GM23248 (cell line): ENCODE data around the gene EFHC1. TPM values are rescaled to one million over a fixed set of nuclear protein-coding genes. Genes with fewer than 3 reads are reported as not detected.

Source experiments
- DNase-seq: peaks from one replicate; pipeline ENCODE4 v3.0.0-alpha.2; 2015
- H2AFZ ChIP-seq: fragments of 200-600 bp; sonication (generic); 2 replicates; pipeline ENCODE4 v1.6.1; 2016; ENCODE audit warnings: antibody characterized with exemption
- H3F3A ChIP-seq: fragments of 200-600 bp; sonication (generic); 2 replicates; pipeline ENCODE4 v1.6.1; 2016; ENCODE audit warnings: mild to moderate bottlenecking, antibody characterized with exemption, mixed run types; ENCODE audit not compliant: insufficient read depth
- H3K27ac ChIP-seq: fragments of 200-600 bp; sonication (generic); 2 replicates; pipeline ENCODE4 v1.5.1; 2016; ENCODE audit warnings: mild to moderate bottlenecking
- H3K27me3 ChIP-seq: fragments of 200-600 bp; sonication (generic); replicated peaks from 2 replicates; pipeline ENCODE4 v1.6.1; 2016; ENCODE audit warnings: mild to moderate bottlenecking; ENCODE audit not compliant: insufficient read depth
- H3K36me3 ChIP-seq: fragments of 200-600 bp; sonication (generic); 2 replicates; pipeline ENCODE4 v1.6.1; 2016; ENCODE audit warnings: low read depth, mild to moderate bottlenecking
- H3K4me1 ChIP-seq: fragments of 200-600 bp; sonication (generic); 2 replicates; pipeline ENCODE4 v1.6.1; 2016; ENCODE audit warnings: mild to moderate bottlenecking; ENCODE audit not compliant: insufficient read depth
- H3K4me2 ChIP-seq: fragments of 200-600 bp; sonication (generic); one replicate; pipeline ENCODE4 v1.6.1; 2016; ENCODE audit warnings: mild to moderate bottlenecking; ENCODE audit not compliant: unreplicated experiment
- H3K4me3 ChIP-seq: fragments of 200-600 bp; sonication (generic); 2 replicates; pipeline ENCODE4 v1.5.1; 2016; ENCODE audit warnings: mild to moderate bottlenecking
- H3K79me2 ChIP-seq: fragments of 200-600 bp; sonication (generic); 2 replicates; pipeline ENCODE4 v1.6.1; 2016; ENCODE audit warnings: mild to moderate bottlenecking; ENCODE audit not compliant: insufficient read depth
- H3K9ac ChIP-seq: fragments of 200-600 bp; sonication (generic); 2 replicates; pipeline ENCODE4 v1.6.1; 2016; ENCODE audit warnings: mild to moderate bottlenecking
- H3K9me2 ChIP-seq: fragments of 200-600 bp; sonication (generic); 2 replicates; pipeline ENCODE4 v1.6.1; 2016; ENCODE audit warnings: mixed run types, mild to moderate bottlenecking, moderate library complexity; ENCODE audit not compliant: insufficient read depth
- H3K9me3 ChIP-seq: fragments of 200-600 bp; sonication (generic); one replicate; pipeline ENCODE4 v1.6.1; 2017; ENCODE audit warnings: low read depth
- H4K20me1 ChIP-seq: fragments of 200-600 bp; sonication (generic); 2 replicates; pipeline ENCODE4 v1.6.0; 2016; ENCODE audit not compliant: insufficient read depth
- EZH2 ChIP-seq: fragments of 200-600 bp; sonication (generic); IDR thresholded peaks from 2 replicates; pipeline ENCODE4 v1.6.1; 2018; ENCODE audit warnings: antibody characterized with exemption, mild to moderate bottlenecking; ENCODE audit not compliant: insufficient read depth, poor library complexity, severe bottlenecking
- EZH2phosphoT487 ChIP-seq: fragments of 200-600 bp; sonication (generic); IDR thresholded peaks from 2 replicates; pipeline ENCODE4 v1.6.1; 2018; ENCODE audit warnings: antibody characterized with exemption, moderate library complexity, mild to moderate bottlenecking, low read depth; ENCODE audit not compliant: insufficient read depth
- WGBS, 2 experiments: methylation state at CpG; one replicate each; pipeline ENCODE4 v1.1.6; 2015 to 2017; ENCODE audit warnings: low lambda C conversion rate in 2 of 2, low coverage in 1 of 2; ENCODE audit errors: missing lambda C conversion rate in 2 of 2; 5-methylcytosine and 5-hydroxymethylcytosine counted together
- in situ Hi-C: fragments of 300-500 bp; cut with MboI; formaldehyde crosslinking; loops from 2 replicates; pipeline ENCODE4 v1.15.0; 2020
- polyA plus RNA-seq: library from polyadenylated mRNA; unstranded; fragments of >200 nt; fragmentation: Nextera tagmentation; extraction: Ambion mirVana; gene quantifications from 2 replicates; pipeline ENCODE4 v1.2.1, GENCODE V29; 2016
- total RNA-seq: library from RNA; depleted of rRNA; stranded (reverse); fragments of >200 nt; shearing (Covaris generic); gene quantifications from 2 replicates; pipeline ENCODE4 v1.2.3, GENCODE V29; 2014

The EFHC1 gene
- total and polyA plus RNA-seq, 2 experiments from 2014 or later = 29.7 to 36.1 TPM

GRCh38 chr6:52531834-52532233, 111.7 kb downstream of the EFHC1 start:
- DNase-seq = no peak
- Histone ChIP-seq H3K79me2 (peaks cover 100% of the 10 kb centered on the region), H3K9ac (no peak overlapping the region), H3K4me1 (peaks cover 50% of the 10 kb centered on the region), H3K27ac (peak overlapping the region; percentile 40), H3K9me2 (no peaks in the 10 kb centered on the region), H3K4me2 (peak overlapping the region; percentile 4), H3K9me3 (no peaks in the 10 kb centered on the region), H3F3A (peaks cover 78% of the 10 kb centered on the region), H4K20me1 (no peaks in the 10 kb centered on the region), H3K36me3 (peaks cover 25% of the 10 kb centered on the region), H2AFZ (no peak overlapping the region), H3K27me3 (no peaks in the 10 kb centered on the region), H3K4me3 (no peak overlapping the region)
- 95 to 100% methylated on average over 1 of the region's 1 CpG for WGBS, 2 experiments
- in situ Hi-C loops = no loop called here
- TF ChIP-seq EZH2phosphoT487 = no peak
- TF ChIP-seq EZH2 = no peak

GRCh38 chr6:52532457-52532856, 112.3 kb downstream of the EFHC1 start:
- TF ChIP-seq EZH2 = no peak
- no peak for TF ChIP-seq EZH2phosphoT487
- WGBS, 2 experiments = 41 to 45% methylated on average over 2 of the region's 2 CpGs
- Histone ChIP-seq H3K27me3 (no peaks in the 10 kb centered on the region), H3K4me3 (no peak overlapping the region), H3K9me2 (no peaks in the 10 kb centered on the region), H3K4me1 (peaks cover 53% of the 10 kb centered on the region), H3K9me3 (no peaks in the 10 kb centered on the region), H3F3A (peaks cover 83% of the 10 kb centered on the region), H3K4me2 (peak overlapping the region; percentile 4), H4K20me1 (no peaks in the 10 kb centered on the region), H2AFZ (no peak overlapping the region), H3K9ac (no peak overlapping the region), H3K36me3 (peaks cover 25% of the 10 kb centered on the region), H3K79me2 (peaks cover 100% of the 10 kb centered on the region), H3K27ac (peak overlapping the region; percentile 40)
- peak; percentile 14 for DNase-seq
- in situ Hi-C loops = no loop called here

- no peaks in the 10 kb centered on the region for H3K27me3 ChIP-seq
- no peak overlapping the region for H3K4me3 ChIP-seq
- no peak overlapping the region for H2AFZ ChIP-seq
- H3K4me2 ChIP-seq = peak overlapping the region; percentile 16
- H3K9ac ChIP-seq = no peak overlapping the region
- peaks cover 25% of the 10 kb centered on the region for H3K36me3 ChIP-seq
- H3K4me1 ChIP-seq = peaks cover 64% of the 10 kb centered on the region
- H3F3A ChIP-seq = peaks cover 87% of the 10 kb centered on the region
- peaks cover 100% of the 10 kb centered on the region for H3K79me2 ChIP-seq
- peak overlapping the region; percentile 40 for H3K27ac ChIP-seq
- DNase-seq = peak; percentile 4
- in situ Hi-C loops = no loop called here
- TF ChIP-seq EZH2phosphoT487 = no peak
- TF ChIP-seq EZH2 = no peak
- H4K20me1 ChIP-seq = no peaks in the 10 kb centered on the region
- 80 to 88% methylated on average over 2 of the region's 2 CpGs for WGBS, 2 experiments
- H3K9me3 ChIP-seq = no peaks in the 10 kb centered on the region
- no peaks in the 10 kb centered on the region for H3K9me2 ChIP-seq
Measured at GRCh38 chr6:52533491-52533890, 113.3 kb downstream of the EFHC1 start.

- H3K9ac ChIP-seq = no peak overlapping the region
- peak overlapping the region; percentile 24; the same call in 1 of the 2 replicates for H3K27ac ChIP-seq
- no peak overlapping the region for H2AFZ ChIP-seq
- H3K4me1 ChIP-seq = peaks cover 72% of the 10 kb centered on the region
- H3K4me2 ChIP-seq = no peak overlapping the region
- peaks cover 92% of the 10 kb centered on the region for H3K79me2 ChIP-seq
- no peaks in the 10 kb centered on the region for H3K9me3 ChIP-seq
- H3K36me3 ChIP-seq = peaks cover 21% of the 10 kb centered on the region
- WGBS, 2 experiments = 96 to 97% methylated on average over 5 of the region's 5 CpGs
- no peaks in the 10 kb centered on the region for H3K27me3 ChIP-seq
- DNase-seq = no peak
- TF ChIP-seq EZH2phosphoT487 (no peak), EZH2 (no peak)
- in situ Hi-C loops = no loop called here
- H4K20me1 ChIP-seq = no peaks in the 10 kb centered on the region
- H3F3A ChIP-seq = peaks cover 92% of the 10 kb centered on the region
- H3K9me2 ChIP-seq = no peaks in the 10 kb centered on the region
- no peak overlapping the region for H3K4me3 ChIP-seq
Measured at GRCh38 chr6:52534363-52534762, 114.2 kb downstream of the EFHC1 start.

- no peak overlapping the region for H3K4me2 ChIP-seq
Measured at GRCh38 chr6:52534966-52535390, 114.8 kb downstream of the EFHC1 start.

More at GRCh38 chr6:52534966-52535390, 114.8 kb downstream of the EFHC1 start:
- TF ChIP-seq EZH2 = no peak
- TF ChIP-seq EZH2phosphoT487 = no peak
- Histone ChIP-seq H3K9ac (no peak overlapping the region), H2AFZ (no peak overlapping the region), H3F3A (peaks cover 92% of the 10 kb centered on the region), H3K36me3 (peaks cover 15% of the 10 kb centered on the region), H3K9me2 (no peaks in the 10 kb centered on the region), H3K79me2 (peaks cover 87% of the 10 kb centered on the region), H3K27ac (peak overlapping the region; percentile 24; the same call in 1 of the 2 replicates), H3K27me3 (no peaks in the 10 kb centered on the region), H3K4me1 (peaks cover 78% of the 10 kb centered on the region), H3K4me3 (no peak overlapping the region), H3K9me3 (no peaks in the 10 kb centered on the region), H4K20me1 (no peaks in the 10 kb centered on the region)
- WGBS, 2 experiments = 96 to 97% methylated on average over 3 of the region's 3 CpGs
- DNase-seq = no peak
- in situ Hi-C loops = no loop called here
